ENCODE results near the gene SMPD2. TPM values are rescaled to one million over a fixed set of nuclear protein-coding genes. Genes with fewer than 3 reads are reported as not detected.
A peak's percentile ranks its signal among the peaks of the same experiment; 100 is the strongest.

Gene SMPD2
- total and polyA plus RNA-seq, 9 of the 15 experiments (the other 6 are each of a cell fraction or from before 2014, with no cell fraction given), result 0.13 to 21.8 (median 18.3) TPM

DNA sequence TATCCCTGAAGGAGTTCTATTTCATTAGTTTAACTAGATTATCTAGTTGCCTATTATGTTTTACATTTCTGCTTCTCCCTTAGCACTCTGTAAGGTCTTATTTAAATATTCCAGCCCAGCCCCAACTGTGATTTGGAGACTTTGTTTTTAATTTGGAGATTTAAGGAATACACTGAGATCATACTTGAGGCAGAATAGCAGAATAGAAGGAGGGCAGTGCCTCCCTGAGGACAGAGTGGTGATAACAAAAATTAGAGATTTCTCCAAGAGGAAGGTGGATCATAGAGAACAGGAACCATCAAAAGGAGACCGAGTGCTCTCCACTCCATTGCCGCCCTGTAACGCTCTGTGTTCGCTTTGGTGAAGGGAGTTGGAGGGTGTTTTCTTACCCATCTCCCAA is 43.5 kb upstream of the SMPD2 start (continued):
- TF ChIP-seq, protein P1, sequence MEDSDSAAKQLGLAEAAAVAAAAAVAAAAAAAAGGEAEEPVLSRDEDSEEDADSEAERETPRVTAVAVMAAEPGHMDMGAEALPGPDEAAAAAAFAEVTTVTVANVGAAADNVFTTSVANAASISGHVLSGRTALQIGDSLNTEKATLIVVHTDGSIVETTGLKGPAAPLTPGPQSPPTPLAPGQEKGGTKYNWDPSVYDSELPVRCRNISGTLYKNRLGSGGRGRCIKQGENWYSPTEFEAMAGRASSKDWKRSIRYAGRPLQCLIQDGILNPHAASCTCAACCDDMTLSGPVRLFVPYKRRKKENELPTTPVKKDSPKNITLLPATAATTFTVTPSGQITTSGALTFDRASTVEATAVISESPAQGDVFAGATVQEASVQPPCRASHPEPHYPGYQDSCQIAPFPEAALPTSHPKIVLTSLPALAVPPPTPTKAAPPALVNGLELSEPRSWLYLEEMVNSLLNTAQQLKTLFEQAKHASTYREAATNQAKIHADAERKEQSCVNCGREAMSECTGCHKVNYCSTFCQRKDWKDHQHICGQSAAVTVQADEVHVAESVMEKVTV (CRISPR knock-in tag; IDR thresholded peaks at IDR 0.05), result peak; percentile 46
- TF ChIP-seq TARDBP (IDR thresholded peaks at IDR 0.05) (no peak), FOXK2 (conservative IDR thresholded peaks at IDR 0.05 in 1 of 2, IDR thresholded peaks at IDR 0.05 in 1 of 2; ENCODE audit: low read depth in 2 of 2) (no peak), CHD2 (IDR thresholded peaks at IDR 0.05; ENCODE audit: low read depth, low read length) (no peak), ZNF408 (CRISPR knock-in tag; IDR thresholded peaks at IDR 0.05; ENCODE audit: low read depth) (no peak), JUND (IDR thresholded peaks at IDR 0.05; ENCODE audit: borderline replicate concordance, low read depth, low read length) (peak; percentile 16; the same call in 1 of the 2 replicates), JUND (tag; IDR thresholded peaks at IDR 0.05; ENCODE audit: borderline replicate concordance, low read depth, low read length) (peak; percentile 25; the same call in 2 of the 3 replicates), PRMT5 (CRISPR knock-in tag; IDR thresholded peaks at IDR 0.05) (no peak), RAD21 (CRISPR knock-in tag; conservative IDR thresholded peaks at IDR 0.05 in 1 of 2, IDR thresholded peaks at IDR 0.05 in 1 of 2) (peak; percentile 79 to 84)
- TF ChIP-seq, protein P2, sequence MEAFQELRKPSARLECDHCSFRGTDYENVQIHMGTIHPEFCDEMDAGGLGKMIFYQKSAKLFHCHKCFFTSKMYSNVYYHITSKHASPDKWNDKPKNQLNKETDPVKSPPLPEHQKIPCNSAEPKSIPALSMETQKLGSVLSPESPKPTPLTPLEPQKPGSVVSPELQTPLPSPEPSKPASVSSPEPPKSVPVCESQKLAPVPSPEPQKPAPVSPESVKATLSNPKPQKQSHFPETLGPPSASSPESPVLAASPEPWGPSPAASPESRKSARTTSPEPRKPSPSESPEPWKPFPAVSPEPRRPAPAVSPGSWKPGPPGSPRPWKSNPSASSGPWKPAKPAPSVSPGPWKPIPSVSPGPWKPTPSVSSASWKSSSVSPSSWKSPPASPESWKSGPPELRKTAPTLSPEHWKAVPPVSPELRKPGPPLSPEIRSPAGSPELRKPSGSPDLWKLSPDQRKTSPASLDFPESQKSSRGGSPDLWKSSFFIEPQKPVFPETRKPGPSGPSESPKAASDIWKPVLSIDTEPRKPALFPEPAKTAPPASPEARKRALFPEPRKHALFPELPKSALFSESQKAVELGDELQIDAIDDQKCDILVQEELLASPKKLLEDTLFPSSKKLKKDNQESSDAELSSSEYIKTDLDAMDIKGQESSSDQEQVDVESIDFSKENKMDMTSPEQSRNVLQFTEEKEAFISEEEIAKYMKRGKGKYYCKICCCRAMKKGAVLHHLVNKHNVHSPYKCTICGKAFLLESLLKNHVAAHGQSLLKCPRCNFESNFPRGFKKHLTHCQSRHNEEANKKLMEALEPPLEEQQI (IDR thresholded peaks at IDR 0.05), result no peak
- TF ChIP-seq, protein P3, sequence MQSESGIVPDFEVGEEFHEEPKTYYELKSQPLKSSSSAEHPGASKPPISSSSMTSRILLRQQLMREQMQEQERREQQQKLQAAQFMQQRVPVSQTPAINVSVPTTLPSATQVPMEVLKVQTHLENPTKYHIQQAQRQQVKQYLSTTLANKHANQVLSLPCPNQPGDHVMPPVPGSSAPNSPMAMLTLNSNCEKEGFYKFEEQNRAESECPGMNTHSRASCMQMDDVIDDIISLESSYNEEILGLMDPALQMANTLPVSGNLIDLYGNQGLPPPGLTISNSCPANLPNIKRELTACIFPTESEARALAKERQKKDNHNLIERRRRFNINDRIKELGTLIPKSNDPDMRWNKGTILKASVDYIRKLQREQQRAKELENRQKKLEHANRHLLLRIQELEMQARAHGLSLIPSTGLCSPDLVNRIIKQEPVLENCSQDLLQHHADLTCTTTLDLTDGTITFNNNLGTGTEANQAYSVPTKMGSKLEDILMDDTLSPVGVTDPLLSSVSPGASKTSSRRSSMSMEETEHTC (IDR thresholded peaks at IDR 0.05), result no peak
- TF ChIP-seq, protein P4, sequence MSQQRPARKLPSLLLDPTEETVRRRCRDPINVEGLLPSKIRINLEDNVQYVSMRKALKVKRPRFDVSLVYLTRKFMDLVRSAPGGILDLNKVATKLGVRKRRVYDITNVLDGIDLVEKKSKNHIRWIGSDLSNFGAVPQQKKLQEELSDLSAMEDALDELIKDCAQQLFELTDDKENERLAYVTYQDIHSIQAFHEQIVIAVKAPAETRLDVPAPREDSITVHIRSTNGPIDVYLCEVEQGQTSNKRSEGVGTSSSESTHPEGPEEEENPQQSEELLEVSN (IDR thresholded peaks at IDR 0.05; ENCODE audit: borderline replicate concordance in 1 of 2, extremely low read depth in 1 of 2, insufficient read depth in 1 of 2, insufficient read length in 1 of 2, low read depth in 1 of 2, low read length in 1 of 2, poor library complexity in 1 of 2, severe bottlenecking in 1 of 2), result no peak
- TF ChIP-seq, protein P5, sequence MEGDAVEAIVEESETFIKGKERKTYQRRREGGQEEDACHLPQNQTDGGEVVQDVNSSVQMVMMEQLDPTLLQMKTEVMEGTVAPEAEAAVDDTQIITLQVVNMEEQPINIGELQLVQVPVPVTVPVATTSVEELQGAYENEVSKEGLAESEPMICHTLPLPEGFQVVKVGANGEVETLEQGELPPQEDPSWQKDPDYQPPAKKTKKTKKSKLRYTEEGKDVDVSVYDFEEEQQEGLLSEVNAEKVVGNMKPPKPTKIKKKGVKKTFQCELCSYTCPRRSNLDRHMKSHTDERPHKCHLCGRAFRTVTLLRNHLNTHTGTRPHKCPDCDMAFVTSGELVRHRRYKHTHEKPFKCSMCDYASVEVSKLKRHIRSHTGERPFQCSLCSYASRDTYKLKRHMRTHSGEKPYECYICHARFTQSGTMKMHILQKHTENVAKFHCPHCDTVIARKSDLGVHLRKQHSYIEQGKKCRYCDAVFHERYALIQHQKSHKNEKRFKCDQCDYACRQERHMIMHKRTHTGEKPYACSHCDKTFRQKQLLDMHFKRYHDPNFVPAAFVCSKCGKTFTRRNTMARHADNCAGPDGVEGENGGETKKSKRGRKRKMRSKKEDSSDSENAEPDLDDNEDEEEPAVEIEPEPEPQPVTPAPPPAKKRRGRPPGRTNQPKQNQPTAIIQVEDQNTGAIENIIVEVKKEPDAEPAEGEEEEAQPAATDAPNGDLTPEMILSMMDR (IDR thresholded peaks at IDR 0.05 in 2 of 3, conservative IDR thresholded peaks at IDR 0.05 in 1 of 3; ENCODE audit: insufficient read depth in 2 of 3, low read depth in 1 of 3, low read length in 3 of 3), result peak; percentile 32 to 72 (median 50); a peak in 4 of 6 replicates
- TF ChIP-seq, protein P6, sequence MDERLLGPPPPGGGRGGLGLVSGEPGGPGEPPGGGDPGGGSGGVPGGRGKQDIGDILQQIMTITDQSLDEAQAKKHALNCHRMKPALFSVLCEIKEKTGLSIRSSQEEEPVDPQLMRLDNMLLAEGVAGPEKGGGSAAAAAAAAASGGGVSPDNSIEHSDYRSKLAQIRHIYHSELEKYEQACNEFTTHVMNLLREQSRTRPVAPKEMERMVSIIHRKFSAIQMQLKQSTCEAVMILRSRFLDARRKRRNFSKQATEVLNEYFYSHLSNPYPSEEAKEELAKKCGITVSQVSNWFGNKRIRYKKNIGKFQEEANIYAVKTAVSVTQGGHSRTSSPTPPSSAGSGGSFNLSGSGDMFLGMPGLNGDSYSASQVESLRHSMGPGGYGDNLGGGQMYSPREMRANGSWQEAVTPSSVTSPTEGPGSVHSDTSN (CRISPR knock-in tag; IDR thresholded peaks at IDR 0.05; ENCODE audit: low read depth), result no peak
- TF ChIP-seq, protein P6 (tag; conservative IDR thresholded peaks at IDR 0.05; ENCODE audit: low read depth), result no peak
